ENCODE measurements around the gene AHNAK2. TPM values are rescaled to one million over a fixed set of nuclear protein-coding genes. Genes with fewer than 3 reads are reported as not detected.

AHNAK2 gene
- total and polyA plus RNA-seq, 4 experiments from 2014 or later, result 0.06 to 0.15 TPM; not detected in 2

GRCh38 chr14:104926619-104927431 is 51.3 kb downstream of the AHNAK2 start:
- no peak overlapping the region for H3K27ac Mint-ChIP-seq
- ChIA-PET POLR2A (ENCODE audit: partially characterized antibody) (no interaction called here), CTCF (ENCODE audit: partially characterized antibody) (no interaction called here)
- no peaks in the 10 kb centered on the region for H3K4me1 ChIP-seq (ENCODE audit: insufficient read depth, low read length)
- H3K4me1 Mint-ChIP-seq, result no peaks in the 10 kb centered on the region
- H3K27ac ChIP-seq (ENCODE audit: low read depth, low read length), result no peak overlapping the region
- H3K36me3 ChIP-seq (ENCODE audit: insufficient read depth, low read length), result no peaks in the 10 kb centered on the region
- intact Hi-C loops (cut with micrococcal nuclease), result no loop called here
- H3K27me3 ChIP-seq (ENCODE audit: insufficient read depth, low read length), result no peaks in the 10 kb centered on the region
- H3K9me3 Mint-ChIP-seq, result peaks cover 0 to 3% (median 0%) of the 10 kb centered on the region in 8 donors
- H3K4me3 ChIP-seq (ENCODE audit: low read length in 2 of 2), result no peak overlapping the region
- H3K27me3 Mint-ChIP-seq, result peaks cover 3 to 4% of the 10 kb centered on the region in 2 donors
- H3K36me3 Mint-ChIP-seq, result no peaks in the 10 kb centered on the region
- H3K9me3 ChIP-seq (ENCODE audit: control insufficient read depth in 1 of 2, low read length in 2 of 2), result no peaks in the 10 kb centered on the region
- H3K4me3 Mint-ChIP-seq, result no peak overlapping the region
- no peak for DNase-seq

GRCh38 chr14:104925855-104926609 is 52.1 kb downstream of the AHNAK2 start:
- no peak overlapping the region for H3K4me3 ChIP-seq (ENCODE audit: low read length in 2 of 2)
- intact Hi-C loops (cut with micrococcal nuclease), result no loop called here
- Mint-ChIP-seq H3K4me3 (no peak overlapping the region), H3K9me3 (peaks cover 0 to 3% (median 0%) of the 10 kb centered on the region in 8 donors), H3K27me3 (peaks cover 5 to 6% of the 10 kb centered on the region in 2 donors), H3K27ac (no peak overlapping the region), H3K36me3 (no peaks in the 10 kb centered on the region), H3K4me1 (no peaks in the 10 kb centered on the region)
- no peak overlapping the region for H3K27ac ChIP-seq (ENCODE audit: low read depth, low read length)
- H3K36me3 ChIP-seq (ENCODE audit: insufficient read depth, low read length), result no peaks in the 10 kb centered on the region
- H3K4me1 ChIP-seq (ENCODE audit: insufficient read depth, low read length), result no peaks in the 10 kb centered on the region
- CTCF ChIA-PET (ENCODE audit: partially characterized antibody), result no interaction called here
- no peak for DNase-seq
- POLR2A ChIA-PET (ENCODE audit: partially characterized antibody), result no interaction called here
- H3K9me3 ChIP-seq (ENCODE audit: control insufficient read depth in 1 of 2, low read length in 2 of 2), result no peaks in the 10 kb centered on the region
- no peaks in the 10 kb centered on the region for H3K27me3 ChIP-seq (ENCODE audit: insufficient read depth, low read length)

GRCh38 chr14:104925214-104925854 is 52.8 kb downstream of the AHNAK2 start:
- no peak for DNase-seq
- Mint-ChIP-seq H3K4me1 (no peaks in the 10 kb centered on the region), H3K4me3 (no peak overlapping the region), H3K36me3 (no peaks in the 10 kb centered on the region), H3K9me3 (peaks cover 0 to 3% (median 0%) of the 10 kb centered on the region in 8 donors), H3K27ac (no peak overlapping the region), H3K27me3 (peaks cover 5 to 6% of the 10 kb centered on the region in 2 donors)
- Histone ChIP-seq H3K4me1 (ENCODE audit: insufficient read depth, low read length) (no peaks in the 10 kb centered on the region), H3K36me3 (ENCODE audit: insufficient read depth, low read length) (no peaks in the 10 kb centered on the region), H3K27me3 (ENCODE audit: insufficient read depth, low read length) (no peaks in the 10 kb centered on the region), H3K9me3 (ENCODE audit: control insufficient read depth in 1 of 2, low read length in 2 of 2) (no peaks in the 10 kb centered on the region), H3K27ac (ENCODE audit: low read depth, low read length) (no peak overlapping the region), H3K4me3 (ENCODE audit: low read length in 2 of 2) (no peak overlapping the region)
- CTCF ChIA-PET (ENCODE audit: partially characterized antibody), result no interaction called here
- intact Hi-C loops (cut with micrococcal nuclease), result no loop called here
- POLR2A ChIA-PET (ENCODE audit: partially characterized antibody), result no interaction called here

- intact Hi-C loops (cut with micrococcal nuclease), result no loop called here
- no peak within 1 kb of the TSS for H3K4me3 ChIP-seq (ENCODE audit: low read length in 2 of 2)
- H3K27me3 ChIP-seq (ENCODE audit: insufficient read depth, low read length), result no peaks in the 10 kb centered on the region
- H3K36me3 ChIP-seq (ENCODE audit: insufficient read depth, low read length), result no peaks in the 10 kb centered on the region
- H3K4me1 ChIP-seq (ENCODE audit: insufficient read depth, low read length), result no peaks in the 10 kb centered on the region
- Mint-ChIP-seq H3K4me3 (no peak within 1 kb of the TSS), H3K27me3 (peaks cover 2 to 6% of the 10 kb centered on the region in 2 donors), H3K36me3 (no peaks in the 10 kb centered on the region), H3K9me3 (peaks cover 0 to 3% (median 0%) of the 10 kb centered on the region in 8 donors), H3K4me1 (no peaks in the 10 kb centered on the region), H3K27ac (no peak within 1 kb of the TSS)
- POLR2A ChIA-PET (ENCODE audit: partially characterized antibody), result no interaction called here
- DNase-seq, result no peak
- CTCF ChIA-PET (ENCODE audit: partially characterized antibody), result no interaction called here
- no peak within 1 kb of the TSS for H3K27ac ChIP-seq (ENCODE audit: low read depth, low read length)
- H3K9me3 ChIP-seq (ENCODE audit: control insufficient read depth in 1 of 2, low read length in 2 of 2), result no peaks in the 10 kb centered on the region
Measured at GRCh38 chr14:104924421-104925213, 53.6 kb downstream of the AHNAK2 start, which contains the start of gene PLD4. PLD4 (plus strand) TSS chr14:104924879; CDS start chr14:104927141, 2,262 bp downstream.

GRCh38 chr14:104923640-104924420 is 54.3 kb downstream of the AHNAK2 start:
- no peaks in the 10 kb centered on the region for H3K27me3 ChIP-seq (ENCODE audit: insufficient read depth, low read length)
- POLR2A ChIA-PET (ENCODE audit: partially characterized antibody), result no interaction called here
- intact Hi-C loops (cut with micrococcal nuclease), result no loop called here

GRCh38 chr14:104919993-104920315 is 58.2 kb downstream of the AHNAK2 start:
- ChIA-PET CTCF (ENCODE audit: partially characterized antibody) (no interaction called here), POLR2A (ENCODE audit: partially characterized antibody) (no interaction called here)
- Mint-ChIP-seq H3K36me3 (no peaks in the 10 kb centered on the region), H3K4me3 (no peak overlapping the region), H3K27me3 (peaks cover 6 to 11% of the 10 kb centered on the region in 2 donors), H3K9me3 (peaks cover 0 to 5% (median 0%) of the 10 kb centered on the region in 8 donors), H3K4me1 (no peaks in the 10 kb centered on the region), H3K27ac (no peak overlapping the region)
- intact Hi-C loops (cut with micrococcal nuclease), result no loop called here
- Histone ChIP-seq H3K4me3 (ENCODE audit: low read length in 2 of 2) (no peak overlapping the region), H3K27me3 (ENCODE audit: insufficient read depth, low read length) (no peaks in the 10 kb centered on the region), H3K4me1 (ENCODE audit: insufficient read depth, low read length) (no peaks in the 10 kb centered on the region), H3K36me3 (ENCODE audit: insufficient read depth, low read length) (no peaks in the 10 kb centered on the region), H3K9me3 (ENCODE audit: control insufficient read depth in 1 of 2, low read length in 2 of 2) (no peaks in the 10 kb centered on the region), H3K27ac (ENCODE audit: low read depth, low read length) (no peak overlapping the region)
- DNase-seq, result no peak

More at GRCh38 chr14:104923640-104924420, 54.3 kb downstream of the AHNAK2 start:
- H3K4me3 ChIP-seq (ENCODE audit: low read length in 2 of 2), result no peak overlapping the region
- Mint-ChIP-seq H3K27me3 (peaks cover 2 to 10% of the 10 kb centered on the region in 2 donors), H3K36me3 (no peaks in the 10 kb centered on the region), H3K4me3 (no peak overlapping the region), H3K4me1 (no peaks in the 10 kb centered on the region), H3K9me3 (peaks cover 0 to 3% (median 0%) of the 10 kb centered on the region in 8 donors), H3K27ac (no peak overlapping the region)
- no peak overlapping the region for H3K27ac ChIP-seq (ENCODE audit: low read depth, low read length)
- no peaks in the 10 kb centered on the region for H3K4me1 ChIP-seq (ENCODE audit: insufficient read depth, low read length)
- CTCF ChIA-PET (ENCODE audit: partially characterized antibody), result no interaction called here
- no peaks in the 10 kb centered on the region for H3K36me3 ChIP-seq (ENCODE audit: insufficient read depth, low read length)
- DNase-seq, result no peak
- no peaks in the 10 kb centered on the region for H3K9me3 ChIP-seq (ENCODE audit: control insufficient read depth in 1 of 2, low read length in 2 of 2)
